ENCODE measurements around the gene IKZF2. TPM values are rescaled to one million over a fixed set of nuclear protein-coding genes. Genes with fewer than 3 reads are reported as not detected.
"Not testable (repeated sequence)": the region's sequence is repeated elsewhere in the genome, so short reads cannot be mapped to it uniquely, and the experiment has no call there.

Gene IKZF2
- total RNA-seq, 1 donor from 2014 or later = 21.9 TPM

DNA sequence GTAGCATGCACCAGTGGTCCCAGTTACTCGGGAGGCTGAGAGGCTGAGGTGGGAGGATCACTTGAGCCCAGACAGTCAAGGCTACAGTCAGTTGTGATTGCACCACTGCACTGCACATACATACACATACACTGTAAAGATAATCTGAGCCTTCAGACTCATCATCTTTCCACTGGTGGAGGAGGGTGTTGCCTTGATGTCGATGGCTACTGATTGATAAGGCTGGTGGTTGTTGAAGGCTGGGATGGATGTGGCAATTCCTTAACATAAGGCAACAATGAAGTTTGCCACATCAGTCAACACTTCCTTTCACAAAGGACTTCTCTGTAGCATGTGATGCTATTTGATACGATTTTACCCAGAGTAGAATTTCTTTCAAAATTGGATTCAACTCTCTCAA is 118.8 kb downstream of the IKZF2 start:
- no peaks in the 10 kb centered on the region for H3K9me3 Mint-ChIP-seq (ENCODE audit: low read depth)
- no peaks in the 10 kb centered on the region for H3K4me1 Mint-ChIP-seq (ENCODE audit: low read depth)
- no peaks in the 10 kb centered on the region for H3K27me3 Mint-ChIP-seq
- no peak overlapping the region for H3K27ac Mint-ChIP-seq
- TF ChIP-seq, protein P1, sequence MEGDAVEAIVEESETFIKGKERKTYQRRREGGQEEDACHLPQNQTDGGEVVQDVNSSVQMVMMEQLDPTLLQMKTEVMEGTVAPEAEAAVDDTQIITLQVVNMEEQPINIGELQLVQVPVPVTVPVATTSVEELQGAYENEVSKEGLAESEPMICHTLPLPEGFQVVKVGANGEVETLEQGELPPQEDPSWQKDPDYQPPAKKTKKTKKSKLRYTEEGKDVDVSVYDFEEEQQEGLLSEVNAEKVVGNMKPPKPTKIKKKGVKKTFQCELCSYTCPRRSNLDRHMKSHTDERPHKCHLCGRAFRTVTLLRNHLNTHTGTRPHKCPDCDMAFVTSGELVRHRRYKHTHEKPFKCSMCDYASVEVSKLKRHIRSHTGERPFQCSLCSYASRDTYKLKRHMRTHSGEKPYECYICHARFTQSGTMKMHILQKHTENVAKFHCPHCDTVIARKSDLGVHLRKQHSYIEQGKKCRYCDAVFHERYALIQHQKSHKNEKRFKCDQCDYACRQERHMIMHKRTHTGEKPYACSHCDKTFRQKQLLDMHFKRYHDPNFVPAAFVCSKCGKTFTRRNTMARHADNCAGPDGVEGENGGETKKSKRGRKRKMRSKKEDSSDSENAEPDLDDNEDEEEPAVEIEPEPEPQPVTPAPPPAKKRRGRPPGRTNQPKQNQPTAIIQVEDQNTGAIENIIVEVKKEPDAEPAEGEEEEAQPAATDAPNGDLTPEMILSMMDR (IDR thresholded peaks at IDR 0.05; ENCODE audit: unreplicated experiment) = no peak
- H3K4me3 Mint-ChIP-seq (ENCODE audit: low read depth) = no peak overlapping the region
- H3K36me3 Mint-ChIP-seq (ENCODE audit: insufficient read depth) = peaks cover 2% of the 10 kb centered on the region
- DNase-seq (ENCODE audit: low spot score, unreplicated experiment) = no peak

DNA sequence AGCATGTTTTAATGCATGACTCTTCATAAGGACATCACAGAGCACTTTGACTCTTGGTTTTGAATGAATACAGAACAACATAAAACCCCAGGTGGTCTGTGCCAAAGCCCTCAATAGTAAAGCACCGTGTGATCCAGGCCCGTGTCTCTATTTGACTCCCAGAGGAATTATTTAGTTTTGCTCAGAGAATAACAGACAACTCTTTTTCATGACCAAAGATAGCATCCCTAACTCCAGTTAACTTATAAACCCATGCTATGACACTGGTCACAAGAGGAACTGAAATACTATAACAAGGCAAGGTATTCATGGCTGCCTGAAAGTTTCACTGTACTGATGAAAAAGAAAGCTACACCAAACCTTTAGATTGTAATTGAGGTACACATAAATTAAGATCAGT is 128.4 kb downstream of the IKZF2 start:
- peaks cover 8% of the 10 kb centered on the region for H3K36me3 Mint-ChIP-seq (ENCODE audit: insufficient read depth)
- H3K27ac Mint-ChIP-seq = no peak overlapping the region
- no peaks in the 10 kb centered on the region for H3K27me3 Mint-ChIP-seq
- TF ChIP-seq, protein P1 (IDR thresholded peaks at IDR 0.05; ENCODE audit: unreplicated experiment) = no peak
- H3K9me3 Mint-ChIP-seq (ENCODE audit: low read depth) = no peaks in the 10 kb centered on the region
- H3K4me1 Mint-ChIP-seq (ENCODE audit: low read depth) = no peaks in the 10 kb centered on the region
- no peak overlapping the region for H3K4me3 Mint-ChIP-seq (ENCODE audit: low read depth)
- DNase-seq (ENCODE audit: low spot score, unreplicated experiment) = no peak

DNA sequence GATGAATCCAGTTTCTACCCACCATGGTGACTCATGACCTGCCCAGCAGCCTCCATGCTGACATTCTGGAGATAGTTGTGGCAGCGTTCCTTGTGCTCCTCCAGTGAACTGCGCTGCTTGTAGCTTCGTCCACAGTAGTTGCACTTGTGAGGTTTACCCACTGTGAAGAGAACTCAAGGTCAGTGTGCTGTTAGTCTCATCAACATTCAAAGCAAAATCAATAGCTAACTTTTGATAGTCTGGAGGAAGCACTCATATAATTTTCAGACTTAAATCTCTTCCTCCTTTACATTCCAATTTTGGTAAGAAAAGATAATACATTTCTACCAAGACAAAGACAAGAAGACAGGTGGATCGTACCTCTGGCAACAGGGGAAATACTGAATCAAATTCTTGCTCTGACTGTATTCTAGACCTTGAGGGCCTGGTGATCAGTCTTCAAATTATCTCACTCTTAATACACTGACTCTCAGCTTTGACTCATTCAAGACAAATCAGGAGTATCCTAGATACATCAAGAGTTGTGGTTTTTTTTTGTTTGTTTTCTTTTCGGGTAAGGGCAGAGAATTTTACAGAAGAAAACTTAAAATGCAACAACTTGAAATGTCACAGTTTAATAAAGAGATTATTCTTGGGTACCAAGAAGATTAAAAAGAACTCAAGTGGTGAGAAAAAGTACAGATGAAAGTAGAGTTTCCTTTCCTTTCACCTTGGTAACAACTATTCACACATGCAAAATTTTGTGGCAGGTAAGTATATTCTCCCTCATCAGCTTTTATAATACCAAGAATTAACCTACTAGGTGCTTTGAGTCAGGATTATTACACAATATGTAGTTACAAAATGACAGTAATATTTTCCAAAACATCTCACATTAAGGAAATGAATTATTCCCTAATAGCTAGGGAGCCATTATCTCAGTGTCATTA is 129.2 kb downstream of the IKZF2 start:
- H3K27ac Mint-ChIP-seq = no peak overlapping the region
- H3K4me1 Mint-ChIP-seq (ENCODE audit: low read depth) = no peaks in the 10 kb centered on the region

DNA sequence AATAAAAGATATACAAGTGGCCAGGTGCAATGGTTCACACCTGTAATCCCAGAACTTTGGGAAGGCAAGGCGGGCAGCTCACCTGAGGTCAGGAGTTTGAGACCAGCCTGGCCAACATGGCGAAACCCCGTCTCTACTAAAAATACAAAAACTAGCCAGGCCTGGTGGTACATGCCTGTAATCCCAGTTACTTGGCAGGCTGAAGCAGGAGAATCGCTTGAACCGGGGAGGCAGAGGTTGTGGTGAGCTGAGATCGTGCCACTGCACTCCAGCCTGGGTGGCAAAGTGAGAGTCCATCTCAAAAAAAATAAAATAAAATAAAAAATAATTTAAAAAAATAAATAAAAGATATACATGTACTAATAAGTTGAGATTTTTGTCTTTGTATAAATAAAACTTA is 130.5 kb downstream of the IKZF2 start:
- not testable (repeated sequence) for H3K4me1 Mint-ChIP-seq (ENCODE audit: low read depth); H3K27me3 Mint-ChIP-seq; H3K4me3 Mint-ChIP-seq (ENCODE audit: low read depth); DNase-seq (ENCODE audit: low spot score, unreplicated experiment); H3K9me3 Mint-ChIP-seq (ENCODE audit: low read depth); H3K36me3 Mint-ChIP-seq (ENCODE audit: insufficient read depth); H3K27ac Mint-ChIP-seq

More for the DNA sequence above, 129.2 kb downstream of the IKZF2 start:
- Mint-ChIP-seq H3K27me3 (no peaks in the 10 kb centered on the region), H3K4me3 (ENCODE audit: low read depth) (no peak overlapping the region), H3K36me3 (ENCODE audit: insufficient read depth) (peaks cover 7% of the 10 kb centered on the region), H3K9me3 (ENCODE audit: low read depth) (no peaks in the 10 kb centered on the region)
- TF ChIP-seq, protein P1 (IDR thresholded peaks at IDR 0.05; ENCODE audit: unreplicated experiment) = no peak
- DNase-seq (ENCODE audit: low spot score, unreplicated experiment) = no peak

DNA sequence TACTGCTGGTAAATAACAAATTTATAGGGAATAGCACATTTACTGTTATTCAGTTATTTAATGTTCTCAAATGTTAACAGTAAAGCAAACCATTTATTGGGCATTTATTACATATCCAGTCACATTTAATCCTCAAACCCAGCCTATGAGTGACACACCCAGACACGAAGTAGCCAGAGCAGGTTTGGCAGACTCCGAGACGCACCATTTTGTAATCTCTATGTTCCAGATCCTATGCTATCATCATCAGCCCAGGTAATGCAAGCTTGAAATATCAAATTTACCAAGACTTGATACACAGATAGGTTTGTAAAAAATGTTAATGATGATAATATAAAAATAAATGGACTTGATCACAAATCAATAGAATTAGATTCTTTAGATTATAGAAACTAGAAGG is 131.1 kb downstream of the IKZF2 start:
- Mint-ChIP-seq H3K27me3 (no peaks in the 10 kb centered on the region), H3K4me3 (ENCODE audit: low read depth) (no peak overlapping the region), H3K9me3 (ENCODE audit: low read depth) (no peaks in the 10 kb centered on the region), H3K4me1 (ENCODE audit: low read depth) (no peaks in the 10 kb centered on the region), H3K36me3 (ENCODE audit: insufficient read depth) (peaks cover 7% of the 10 kb centered on the region), H3K27ac (no peak overlapping the region)
- TF ChIP-seq, protein P1 (IDR thresholded peaks at IDR 0.05; ENCODE audit: unreplicated experiment) = no peak
- DNase-seq (ENCODE audit: low spot score, unreplicated experiment) = no peak

- H3K36me3 Mint-ChIP-seq (ENCODE audit: insufficient read depth) = peaks cover 7% of the 10 kb centered on the region
- no peaks in the 10 kb centered on the region for H3K4me1 Mint-ChIP-seq (ENCODE audit: low read depth)
- H3K27ac Mint-ChIP-seq = no peak overlapping the region
- DNase-seq (ENCODE audit: low spot score, unreplicated experiment) = no peak
- TF ChIP-seq, protein P1 (IDR thresholded peaks at IDR 0.05; ENCODE audit: unreplicated experiment) = no peak
- H3K4me3 Mint-ChIP-seq (ENCODE audit: low read depth) = no peak overlapping the region
- H3K27me3 Mint-ChIP-seq = no peaks in the 10 kb centered on the region
- H3K9me3 Mint-ChIP-seq (ENCODE audit: low read depth) = no peaks in the 10 kb centered on the region
Observed at GRCh38 chr2:213019368-213019767, 132.0 kb downstream of the IKZF2 start.
